ENCODE data around the gene LIMCH1.

DNA sequence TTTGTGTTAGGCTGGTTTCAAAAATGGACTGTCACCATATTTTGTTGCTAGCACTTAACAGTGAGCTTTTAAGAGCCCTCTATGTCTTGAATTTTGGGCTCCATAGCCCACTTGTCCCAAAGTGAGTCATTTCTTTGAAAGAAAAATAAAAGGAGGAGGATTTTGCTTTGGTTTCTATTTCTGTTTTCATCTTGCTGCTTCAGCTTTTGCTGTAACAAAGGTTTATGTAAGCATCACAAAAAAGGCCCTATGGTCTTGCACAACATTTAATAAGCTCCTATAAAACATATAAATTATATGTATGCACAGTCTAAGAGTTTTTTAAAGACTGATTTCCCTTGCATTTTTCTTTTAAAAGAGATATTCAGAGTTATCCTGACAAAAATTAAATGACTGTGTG is 105.4 kb downstream of the LIMCH1 start:
- TF ChIP-seq CTCF (IDR thresholded peaks at IDR 0.05 in 8 of 11, conservative IDR thresholded peaks at IDR 0.05 in 3 of 11): no peak
- no peak for TF ChIP-seq POLR2AphosphoS5 (IDR thresholded peaks at IDR 0.05)
- no peak for TF ChIP-seq POLR2A (IDR thresholded peaks at IDR 0.05)
